DND-41 (cell line): ENCODE data around the gene INTS1.

Experiments
- CTCF ChIP-seq: IDR thresholded peaks from 2 replicates; pipeline ENCODE4 v1.5.1; 2012; ENCODE audit warnings: borderline replicate concordance, low read length, moderate library complexity, mild to moderate bottlenecking; ENCODE audit not compliant: poor library complexity, severe bottlenecking; ENCODE audit errors: extremely low read depth
- EZH2 ChIP-seq: IDR thresholded peaks from 3 replicates; pipeline ENCODE4 v1.6.1; 2012; ENCODE audit warnings: borderline replicate concordance, low read depth, mild to moderate bottlenecking, moderate library complexity, low read length, inconsistent platforms; ENCODE audit not compliant: severe bottlenecking

- no peak for TF ChIP-seq EZH2
- no peak for TF ChIP-seq CTCF
These were observed 62.4 kb downstream of the INTS1 start for GRCh38 chr7:1441615-1442354.
